ENCODE results near the gene PUM1. TPM values are rescaled to one million over a fixed set of nuclear protein-coding genes. Genes with fewer than 3 reads are reported as not detected.
A peak's percentile ranks its signal among the peaks of the same experiment; 100 is the strongest.

Gene PUM1
- total RNA-seq, 4 donors from 2014 or later: 71.7 to 112 (median 83.0) TPM

DNA sequence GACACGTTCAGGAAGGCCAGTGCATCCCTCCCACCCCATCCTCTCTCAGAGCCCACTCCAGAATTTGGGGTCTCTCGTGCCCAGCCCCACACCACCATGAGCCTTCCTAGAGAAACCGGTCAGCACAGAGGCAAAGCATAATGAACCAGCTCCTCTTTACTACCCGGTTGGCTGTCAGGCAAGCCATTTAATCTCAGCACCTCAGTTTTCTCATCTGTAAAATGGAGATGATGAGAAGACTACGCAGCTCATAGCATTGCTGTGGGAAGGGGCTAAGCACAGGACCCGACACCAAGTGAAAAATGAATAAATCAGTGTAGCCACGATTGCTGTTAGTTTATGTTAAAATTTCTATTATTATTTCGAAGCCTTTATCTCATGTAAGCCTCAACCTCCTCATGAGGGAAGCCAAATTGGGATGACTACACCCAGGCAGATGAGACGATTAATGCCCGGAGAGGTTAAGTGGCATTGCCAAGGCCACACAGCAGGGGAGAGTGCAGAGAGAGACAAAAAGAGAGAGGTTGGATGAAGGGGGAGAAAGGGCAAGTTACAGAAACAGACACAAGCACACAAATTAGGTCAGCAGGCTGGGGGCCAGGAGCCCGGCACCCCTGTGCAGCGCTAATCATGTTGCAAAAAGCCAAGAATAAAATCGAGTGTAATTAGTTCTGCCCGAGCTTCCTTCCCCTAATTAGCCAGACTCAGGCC is 182.7 kb downstream of the PUM1 start:
- intact Hi-C loops (cut with DNase I): no loop called here
- no peaks in the 10 kb centered on the region for H3K9me3 ChIP-seq
- H3K27ac ChIP-seq (replicated peaks in 1 of 4): peak overlapping the region in 3 of 4 donors; percentile 88 to 94 (median 90)
- TF ChIP-seq, protein P1, sequence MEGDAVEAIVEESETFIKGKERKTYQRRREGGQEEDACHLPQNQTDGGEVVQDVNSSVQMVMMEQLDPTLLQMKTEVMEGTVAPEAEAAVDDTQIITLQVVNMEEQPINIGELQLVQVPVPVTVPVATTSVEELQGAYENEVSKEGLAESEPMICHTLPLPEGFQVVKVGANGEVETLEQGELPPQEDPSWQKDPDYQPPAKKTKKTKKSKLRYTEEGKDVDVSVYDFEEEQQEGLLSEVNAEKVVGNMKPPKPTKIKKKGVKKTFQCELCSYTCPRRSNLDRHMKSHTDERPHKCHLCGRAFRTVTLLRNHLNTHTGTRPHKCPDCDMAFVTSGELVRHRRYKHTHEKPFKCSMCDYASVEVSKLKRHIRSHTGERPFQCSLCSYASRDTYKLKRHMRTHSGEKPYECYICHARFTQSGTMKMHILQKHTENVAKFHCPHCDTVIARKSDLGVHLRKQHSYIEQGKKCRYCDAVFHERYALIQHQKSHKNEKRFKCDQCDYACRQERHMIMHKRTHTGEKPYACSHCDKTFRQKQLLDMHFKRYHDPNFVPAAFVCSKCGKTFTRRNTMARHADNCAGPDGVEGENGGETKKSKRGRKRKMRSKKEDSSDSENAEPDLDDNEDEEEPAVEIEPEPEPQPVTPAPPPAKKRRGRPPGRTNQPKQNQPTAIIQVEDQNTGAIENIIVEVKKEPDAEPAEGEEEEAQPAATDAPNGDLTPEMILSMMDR (IDR thresholded peaks at IDR 0.05): no peak
- TF ChIP-seq POLR2A (IDR thresholded peaks at IDR 0.05; ENCODE audit: low read depth): no peak
- WGBS: 65% methylated on average over 14 of the region's 14 CpGs
- no peak for DNase-seq (ENCODE audit: extremely low spot score)
- no peak overlapping the region for H3K4me3 ChIP-seq
- H3K36me3 ChIP-seq: no peaks in the 10 kb centered on the region
- H3K4me1 ChIP-seq: peaks cover 39 to 99% (median 91%) of the 10 kb centered on the region in 4 donors
- no peaks in the 10 kb centered on the region for H3K27me3 ChIP-seq

Small RNAs within 50 kb of the gene (small RNA-seq; reads per million reads assigned to genes)
- gene AL356320.1: 0 reads per million in 3 donors
- 0 reads per million in 3 donors for gene RN7SL371P

Other genes starting within 250 kb of the PUM1 start
- gene SDC3, start 157.0 kb downstream of the PUM1 start, total RNA-seq: 100 to 1,000 TPM in 1 of 4 donors, 10 to 100 TPM in 3; 44.1 to 101 (median 56.5) TPM
- gene NKAIN1, start 174.2 kb upstream of the PUM1 start, total RNA-seq: not detected
- 10 to 100 TPM; 36.3 to 45.7 (median 40.6) TPM for gene SNRNP40, start 231.1 kb upstream of the PUM1 start, total RNA-seq
- 10 to 100 TPM; 20.9 to 29.6 (median 26.1) TPM for gene ZCCHC17, start 231.3 kb upstream of the PUM1 start, total RNA-seq

All from esophagus muscularis mucosa (tissue), 4 donors.